HEK293 (cell line): ENCODE data around the gene PAK4.

Source experiments
- ZBTB48 ChIP-seq: fragments of 450-650 bp; formaldehyde crosslinking; IDR thresholded peaks from 2 replicates; pipeline ENCODE4 v1.5.1; 2016; ENCODE audit warnings: missing biosample characterization, missing genetic modification characterization
- ZBTB7A ChIP-seq: fragments of 450-650 bp; formaldehyde crosslinking; IDR thresholded peaks from 2 replicates; pipeline ENCODE4 v1.5.1; 2016; ENCODE audit warnings: low read depth, missing biosample characterization, missing genetic modification characterization
- ZNF132 ChIP-seq: fragments of 450-650 bp; formaldehyde crosslinking; IDR thresholded peaks from 2 replicates; pipeline ENCODE4 v1.5.1; 2017; ENCODE audit warnings: missing biosample characterization, missing genetic modification characterization, borderline replicate concordance
- ZNF175 ChIP-seq: fragments of 450-650 bp; formaldehyde crosslinking; IDR thresholded peaks from 2 replicates; pipeline ENCODE4 v1.5.1; 2016; ENCODE audit warnings: missing biosample characterization, missing genetic modification characterization
- ZNF223 ChIP-seq: fragments of 450-650 bp; formaldehyde crosslinking; IDR thresholded peaks from 2 replicates; pipeline ENCODE4 v1.5.1; 2016; ENCODE audit warnings: missing biosample characterization, missing genetic modification characterization
- ZNF292 ChIP-seq: fragments of 450-650 bp; formaldehyde crosslinking; IDR thresholded peaks from 2 replicates; pipeline ENCODE4 v1.5.1; 2016; ENCODE audit warnings: low read depth, missing biosample characterization, missing genetic modification characterization, borderline replicate concordance
- ZNF558 ChIP-seq: fragments of 450-650 bp; formaldehyde crosslinking; IDR thresholded peaks from 2 replicates; pipeline ENCODE4 v1.5.1; 2016; ENCODE audit warnings: missing biosample characterization, missing genetic modification characterization
- ZNF777 ChIP-seq: fragments of 450-650 bp; formaldehyde crosslinking; IDR thresholded peaks from 2 replicates; pipeline ENCODE4 v1.5.1; 2017; ENCODE audit warnings: missing biosample characterization, missing genetic modification characterization, borderline replicate concordance
- ZNF843 ChIP-seq: fragments of 450-650 bp; formaldehyde crosslinking; IDR thresholded peaks from 2 replicates; pipeline ENCODE4 v1.5.1; 2016; ENCODE audit warnings: missing biosample characterization, missing genetic modification characterization
- TF ChIP-seq, protein P1 (sequence below): fragments of 450-650 bp; formaldehyde crosslinking; IDR thresholded peaks from 2 replicates; pipeline ENCODE4; 2016; ENCODE audit warnings: missing biosample characterization, missing genetic modification characterization
- TF ChIP-seq, protein P2 (sequence below): fragments of 450-650 bp; formaldehyde crosslinking; IDR thresholded peaks from 2 replicates; pipeline ENCODE4 v1.5.1; 2016; ENCODE audit warnings: missing biosample characterization, missing genetic modification characterization
- TF ChIP-seq, protein P3 (sequence below): fragments of 450-650 bp; formaldehyde crosslinking; IDR thresholded peaks from 2 replicates; pipeline ENCODE4 v1.5.1; 2016; ENCODE audit warnings: missing biosample characterization, missing genetic modification characterization, low read depth
- TF ChIP-seq, protein P4 (sequence below): fragments of 450-650 bp; formaldehyde crosslinking; IDR thresholded peaks from 2 replicates; pipeline ENCODE4 v1.5.1; 2016; ENCODE audit warnings: missing biosample characterization, missing genetic modification characterization
- TF ChIP-seq, protein P5 (sequence below): fragments of 450-650 bp; formaldehyde crosslinking; IDR thresholded peaks from 2 replicates; pipeline ENCODE4 v1.5.1; 2016; ENCODE audit warnings: missing biosample characterization, missing genetic modification characterization, borderline replicate concordance
- TF ChIP-seq, protein P6 (sequence below): fragments of 450-650 bp; formaldehyde crosslinking; IDR thresholded peaks from 2 replicates; pipeline ENCODE4 v1.5.1; 2016; ENCODE audit warnings: missing biosample characterization, missing genetic modification characterization
- TF ChIP-seq, protein P7 (sequence below): fragments of 450-650 bp; formaldehyde crosslinking; IDR thresholded peaks from 2 replicates; pipeline ENCODE4 v1.5.1; 2016; ENCODE audit warnings: missing biosample characterization, missing genetic modification characterization
- TF ChIP-seq, protein P8 (sequence below): fragments of 450-650 bp; formaldehyde crosslinking; IDR thresholded peaks from 2 replicates; pipeline ENCODE4 v1.5.1; 2016; ENCODE audit warnings: missing biosample characterization, missing genetic modification characterization
- TF ChIP-seq, protein P9 (sequence below): fragments of 450-650 bp; formaldehyde crosslinking; IDR thresholded peaks from 2 replicates; pipeline ENCODE4 v1.5.1; 2016; ENCODE audit warnings: missing biosample characterization, missing genetic modification characterization, borderline replicate concordance

The PAK4 gene

DNA sequence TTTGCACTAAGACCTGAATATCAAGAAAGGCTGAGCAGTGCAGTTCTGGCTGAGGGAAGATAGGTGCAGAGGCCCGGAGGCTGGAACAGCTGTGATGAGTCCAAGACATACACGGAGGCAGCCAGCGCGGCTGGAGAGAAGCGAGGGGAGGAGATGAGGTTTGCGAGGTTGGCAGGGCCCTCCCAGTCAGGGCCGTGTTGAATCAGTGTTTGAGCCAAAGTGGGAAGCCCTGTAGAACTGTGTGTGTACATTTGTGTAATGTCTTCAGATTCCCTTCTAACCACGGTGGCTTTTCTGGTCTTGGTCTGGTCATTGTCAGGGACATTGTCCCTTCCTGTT lies 34.9 kb downstream of the PAK4 start (continued):
- TF ChIP-seq, protein P1, sequence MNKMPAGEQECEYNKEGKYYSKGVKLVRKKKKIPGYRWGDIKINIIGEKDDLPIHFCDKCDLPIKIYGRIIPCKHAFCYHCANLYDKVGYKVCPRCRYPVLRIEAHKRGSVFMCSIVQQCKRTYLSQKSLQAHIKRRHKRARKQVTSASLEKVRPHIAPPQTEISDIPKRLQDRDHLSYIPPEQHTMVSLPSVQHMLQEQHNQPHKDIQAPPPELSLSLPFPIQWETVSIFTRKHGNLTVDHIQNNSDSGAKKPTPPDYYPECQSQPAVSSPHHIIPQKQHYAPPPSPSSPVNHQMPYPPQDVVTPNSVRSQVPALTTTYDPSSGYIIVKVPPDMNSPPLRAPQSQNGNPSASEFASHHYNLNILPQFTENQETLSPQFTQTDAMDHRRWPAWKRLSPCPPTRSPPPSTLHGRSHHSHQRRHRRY = no peak
- TF ChIP-seq ZNF223 (tag by site-specific recombination) = no peak
- no peak for TF ChIP-seq ZNF777 (tag by site-specific recombination)
- TF ChIP-seq, protein P2, sequence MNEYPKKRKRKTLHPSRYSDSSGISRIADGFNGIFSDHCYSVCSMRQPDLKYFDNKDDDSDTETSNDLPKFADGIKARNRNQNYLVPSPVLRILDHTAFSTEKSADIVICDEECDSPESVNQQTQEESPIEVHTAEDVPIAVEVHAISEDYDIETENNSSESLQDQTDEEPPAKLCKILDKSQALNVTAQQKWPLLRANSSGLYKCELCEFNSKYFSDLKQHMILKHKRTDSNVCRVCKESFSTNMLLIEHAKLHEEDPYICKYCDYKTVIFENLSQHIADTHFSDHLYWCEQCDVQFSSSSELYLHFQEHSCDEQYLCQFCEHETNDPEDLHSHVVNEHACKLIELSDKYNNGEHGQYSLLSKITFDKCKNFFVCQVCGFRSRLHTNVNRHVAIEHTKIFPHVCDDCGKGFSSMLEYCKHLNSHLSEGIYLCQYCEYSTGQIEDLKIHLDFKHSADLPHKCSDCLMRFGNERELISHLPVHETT (tag by site-specific recombination) = no peak
- TF ChIP-seq, protein P3, sequence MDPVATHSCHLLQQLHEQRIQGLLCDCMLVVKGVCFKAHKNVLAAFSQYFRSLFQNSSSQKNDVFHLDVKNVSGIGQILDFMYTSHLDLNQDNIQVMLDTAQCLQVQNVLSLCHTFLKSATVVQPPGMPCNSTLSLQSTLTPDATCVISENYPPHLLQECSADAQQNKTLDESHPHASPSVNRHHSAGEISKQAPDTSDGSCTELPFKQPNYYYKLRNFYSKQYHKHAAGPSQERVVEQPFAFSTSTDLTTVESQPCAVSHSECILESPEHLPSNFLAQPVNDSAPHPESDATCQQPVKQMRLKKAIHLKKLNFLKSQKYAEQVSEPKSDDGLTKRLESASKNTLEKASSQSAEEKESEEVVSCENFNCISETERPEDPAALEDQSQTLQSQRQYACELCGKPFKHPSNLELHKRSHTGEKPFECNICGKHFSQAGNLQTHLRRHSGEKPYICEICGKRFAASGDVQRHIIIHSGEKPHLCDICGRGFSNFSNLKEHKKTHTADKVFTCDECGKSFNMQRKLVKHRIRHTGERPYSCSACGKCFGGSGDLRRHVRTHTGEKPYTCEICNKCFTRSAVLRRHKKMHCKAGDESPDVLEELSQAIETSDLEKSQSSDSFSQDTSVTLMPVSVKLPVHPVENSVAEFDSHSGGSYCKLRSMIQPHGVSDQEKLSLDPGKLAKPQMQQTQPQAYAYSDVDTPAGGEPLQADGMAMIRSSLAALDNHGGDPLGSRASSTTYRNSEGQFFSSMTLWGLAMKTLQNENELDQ (tag by site-specific recombination) = no peak
- TF ChIP-seq ZNF558 (tag by site-specific recombination) = no peak
- TF ChIP-seq, protein P4, sequence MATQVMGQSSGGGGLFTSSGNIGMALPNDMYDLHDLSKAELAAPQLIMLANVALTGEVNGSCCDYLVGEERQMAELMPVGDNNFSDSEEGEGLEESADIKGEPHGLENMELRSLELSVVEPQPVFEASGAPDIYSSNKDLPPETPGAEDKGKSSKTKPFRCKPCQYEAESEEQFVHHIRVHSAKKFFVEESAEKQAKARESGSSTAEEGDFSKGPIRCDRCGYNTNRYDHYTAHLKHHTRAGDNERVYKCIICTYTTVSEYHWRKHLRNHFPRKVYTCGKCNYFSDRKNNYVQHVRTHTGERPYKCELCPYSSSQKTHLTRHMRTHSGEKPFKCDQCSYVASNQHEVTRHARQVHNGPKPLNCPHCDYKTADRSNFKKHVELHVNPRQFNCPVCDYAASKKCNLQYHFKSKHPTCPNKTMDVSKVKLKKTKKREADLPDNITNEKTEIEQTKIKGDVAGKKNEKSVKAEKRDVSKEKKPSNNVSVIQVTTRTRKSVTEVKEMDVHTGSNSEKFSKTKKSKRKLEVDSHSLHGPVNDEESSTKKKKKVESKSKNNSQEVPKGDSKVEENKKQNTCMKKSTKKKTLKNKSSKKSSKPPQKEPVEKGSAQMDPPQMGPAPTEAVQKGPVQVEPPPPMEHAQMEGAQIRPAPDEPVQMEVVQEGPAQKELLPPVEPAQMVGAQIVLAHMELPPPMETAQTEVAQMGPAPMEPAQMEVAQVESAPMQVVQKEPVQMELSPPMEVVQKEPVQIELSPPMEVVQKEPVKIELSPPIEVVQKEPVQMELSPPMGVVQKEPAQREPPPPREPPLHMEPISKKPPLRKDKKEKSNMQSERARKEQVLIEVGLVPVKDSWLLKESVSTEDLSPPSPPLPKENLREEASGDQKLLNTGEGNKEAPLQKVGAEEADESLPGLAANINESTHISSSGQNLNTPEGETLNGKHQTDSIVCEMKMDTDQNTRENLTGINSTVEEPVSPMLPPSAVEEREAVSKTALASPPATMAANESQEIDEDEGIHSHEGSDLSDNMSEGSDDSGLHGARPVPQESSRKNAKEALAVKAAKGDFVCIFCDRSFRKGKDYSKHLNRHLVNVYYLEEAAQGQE (tag by site-specific recombination) = no peak
- no peak for TF ChIP-seq ZNF132 (tag by site-specific recombination)
- TF ChIP-seq, protein P5, sequence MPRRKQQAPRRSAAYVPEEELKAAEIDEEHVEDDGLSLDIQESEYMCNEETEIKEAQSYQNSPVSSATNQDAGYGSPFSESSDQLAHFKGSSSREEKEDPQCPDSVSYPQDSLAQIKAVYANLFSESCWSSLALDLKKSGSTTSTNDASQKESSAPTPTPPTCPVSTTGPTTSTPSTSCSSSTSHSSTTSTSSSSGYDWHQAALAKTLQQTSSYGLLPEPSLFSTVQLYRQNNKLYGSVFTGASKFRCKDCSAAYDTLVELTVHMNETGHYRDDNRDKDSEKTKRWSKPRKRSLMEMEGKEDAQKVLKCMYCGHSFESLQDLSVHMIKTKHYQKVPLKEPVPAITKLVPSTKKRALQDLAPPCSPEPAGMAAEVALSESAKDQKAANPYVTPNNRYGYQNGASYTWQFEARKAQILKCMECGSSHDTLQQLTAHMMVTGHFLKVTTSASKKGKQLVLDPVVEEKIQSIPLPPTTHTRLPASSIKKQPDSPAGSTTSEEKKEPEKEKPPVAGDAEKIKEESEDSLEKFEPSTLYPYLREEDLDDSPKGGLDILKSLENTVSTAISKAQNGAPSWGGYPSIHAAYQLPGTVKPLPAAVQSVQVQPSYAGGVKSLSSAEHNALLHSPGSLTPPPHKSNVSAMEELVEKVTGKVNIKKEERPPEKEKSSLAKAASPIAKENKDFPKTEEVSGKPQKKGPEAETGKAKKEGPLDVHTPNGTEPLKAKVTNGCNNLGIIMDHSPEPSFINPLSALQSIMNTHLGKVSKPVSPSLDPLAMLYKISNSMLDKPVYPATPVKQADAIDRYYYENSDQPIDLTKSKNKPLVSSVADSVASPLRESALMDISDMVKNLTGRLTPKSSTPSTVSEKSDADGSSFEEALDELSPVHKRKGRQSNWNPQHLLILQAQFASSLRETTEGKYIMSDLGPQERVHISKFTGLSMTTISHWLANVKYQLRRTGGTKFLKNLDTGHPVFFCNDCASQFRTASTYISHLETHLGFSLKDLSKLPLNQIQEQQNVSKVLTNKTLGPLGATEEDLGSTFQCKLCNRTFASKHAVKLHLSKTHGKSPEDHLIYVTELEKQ (tag by site-specific recombination) = no peak
- no peak for TF ChIP-seq ZNF292
- no peak for TF ChIP-seq ZBTB48 (tag by site-specific recombination)
- TF ChIP-seq, protein P6, sequence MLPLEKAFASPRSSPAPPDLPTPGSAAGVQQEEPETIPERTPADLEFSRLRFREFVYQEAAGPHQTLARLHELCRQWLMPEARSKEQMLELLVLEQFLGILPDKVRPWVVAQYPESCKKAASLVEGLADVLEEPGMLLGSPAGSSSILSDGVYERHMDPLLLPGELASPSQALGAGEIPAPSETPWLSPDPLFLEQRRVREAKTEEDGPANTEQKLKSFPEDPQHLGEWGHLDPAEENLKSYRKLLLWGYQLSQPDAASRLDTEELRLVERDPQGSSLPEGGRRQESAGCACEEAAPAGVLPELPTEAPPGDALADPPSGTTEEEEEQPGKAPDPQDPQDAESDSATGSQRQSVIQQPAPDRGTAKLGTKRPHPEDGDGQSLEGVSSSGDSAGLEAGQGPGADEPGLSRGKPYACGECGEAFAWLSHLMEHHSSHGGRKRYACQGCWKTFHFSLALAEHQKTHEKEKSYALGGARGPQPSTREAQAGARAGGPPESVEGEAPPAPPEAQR (tag by site-specific recombination) = no peak
- no peak for TF ChIP-seq ZNF175 (tag by site-specific recombination)
- TF ChIP-seq, protein P7, sequence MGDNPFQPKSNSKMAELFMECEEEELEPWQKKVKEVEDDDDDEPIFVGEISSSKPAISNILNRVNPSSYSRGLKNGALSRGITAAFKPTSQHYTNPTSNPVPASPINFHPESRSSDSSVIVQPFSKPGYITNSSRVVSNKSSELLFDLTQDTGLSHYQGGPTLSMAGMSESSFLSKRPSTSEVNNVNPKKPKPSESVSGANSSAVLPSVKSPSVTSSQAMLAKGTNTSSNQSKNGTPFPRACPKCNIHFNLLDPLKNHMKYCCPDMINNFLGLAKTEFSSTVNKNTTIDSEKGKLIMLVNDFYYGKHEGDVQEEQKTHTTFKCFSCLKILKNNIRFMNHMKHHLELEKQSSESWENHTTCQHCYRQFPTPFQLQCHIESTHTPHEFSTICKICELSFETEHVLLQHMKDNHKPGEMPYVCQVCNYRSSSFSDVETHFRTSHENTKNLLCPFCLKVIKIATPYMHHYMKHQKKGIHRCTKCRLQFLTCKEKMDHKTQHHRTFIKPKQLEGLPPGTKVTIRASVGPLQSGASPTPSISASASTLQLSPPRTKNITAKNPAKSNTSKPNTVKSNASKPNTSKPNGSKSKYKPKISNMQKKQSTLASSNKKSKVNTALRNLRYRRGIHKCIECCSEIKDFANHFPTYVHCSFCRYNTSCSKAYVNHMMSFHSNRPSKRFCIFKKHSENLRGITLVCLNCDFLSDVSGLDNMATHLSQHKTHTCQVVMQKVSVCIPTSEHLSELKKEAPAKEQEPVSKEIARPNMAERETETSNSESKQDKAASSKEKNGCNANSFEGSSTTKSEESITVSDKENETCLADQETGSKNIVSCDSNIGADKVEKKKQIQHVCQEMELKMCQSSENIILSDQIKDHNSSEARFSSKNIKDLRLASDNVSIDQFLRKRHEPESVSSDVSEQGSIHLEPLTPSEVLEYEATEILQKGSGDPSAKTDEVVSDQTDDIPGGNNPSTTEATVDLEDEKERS = no peak
- TF ChIP-seq, protein P8, sequence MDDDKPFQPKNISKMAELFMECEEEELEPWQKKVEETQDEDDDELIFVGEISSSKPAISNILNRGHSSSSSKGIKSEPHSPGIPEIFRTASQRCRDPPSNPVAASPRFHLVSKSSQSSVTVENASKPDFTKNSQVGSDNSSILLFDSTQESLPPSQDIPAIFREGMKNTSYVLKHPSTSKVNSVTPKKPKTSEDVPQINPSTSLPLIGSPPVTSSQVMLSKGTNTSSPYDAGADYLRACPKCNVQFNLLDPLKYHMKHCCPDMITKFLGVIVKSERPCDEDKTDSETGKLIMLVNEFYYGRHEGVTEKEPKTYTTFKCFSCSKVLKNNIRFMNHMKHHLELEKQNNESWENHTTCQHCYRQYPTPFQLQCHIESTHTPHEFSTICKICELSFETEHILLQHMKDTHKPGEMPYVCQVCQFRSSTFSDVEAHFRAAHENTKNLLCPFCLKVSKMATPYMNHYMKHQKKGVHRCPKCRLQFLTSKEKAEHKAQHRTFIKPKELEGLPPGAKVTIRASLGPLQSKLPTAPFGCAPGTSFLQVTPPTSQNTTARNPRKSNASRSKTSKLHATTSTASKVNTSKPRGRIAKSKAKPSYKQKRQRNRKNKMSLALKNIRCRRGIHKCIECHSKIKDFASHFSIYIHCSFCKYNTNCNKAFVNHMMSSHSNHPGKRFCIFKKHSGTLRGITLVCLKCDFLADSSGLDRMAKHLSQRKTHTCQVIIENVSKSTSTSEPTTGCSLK (tag by site-specific recombination) = no peak
- TF ChIP-seq ZNF843 (tag by site-specific recombination) = no peak
- TF ChIP-seq ZBTB7A = no peak
- TF ChIP-seq, protein P9, sequence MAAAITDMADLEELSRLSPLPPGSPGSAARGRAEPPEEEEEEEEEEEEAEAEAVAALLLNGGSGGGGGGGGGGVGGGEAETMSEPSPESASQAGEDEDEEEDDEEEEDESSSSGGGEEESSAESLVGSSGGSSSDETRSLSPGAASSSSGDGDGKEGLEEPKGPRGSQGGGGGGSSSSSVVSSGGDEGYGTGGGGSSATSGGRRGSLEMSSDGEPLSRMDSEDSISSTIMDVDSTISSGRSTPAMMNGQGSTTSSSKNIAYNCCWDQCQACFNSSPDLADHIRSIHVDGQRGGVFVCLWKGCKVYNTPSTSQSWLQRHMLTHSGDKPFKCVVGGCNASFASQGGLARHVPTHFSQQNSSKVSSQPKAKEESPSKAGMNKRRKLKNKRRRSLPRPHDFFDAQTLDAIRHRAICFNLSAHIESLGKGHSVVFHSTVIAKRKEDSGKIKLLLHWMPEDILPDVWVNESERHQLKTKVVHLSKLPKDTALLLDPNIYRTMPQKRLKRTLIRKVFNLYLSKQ (tag by site-specific recombination) = no peak
